T-helper 2 cell treated with Interferon-gamma antibody and Interleukin-4, amounts not matched to agents 5 μg/mL and 100 μg/mL, for 36 hours (primary cell): Measurements from ENCODE around the gene HTR4.
"Not testable (repeated sequence)": the region's sequence is repeated elsewhere in the genome, so short reads cannot be mapped to it uniquely, and the experiment has no call there.

Experiments used
- DNase-seq: peaks from one replicate; pipeline ENCODE4 v3.0.0; 2021; ENCODE audit warnings: low spot score
- H3K27ac Mint-ChIP-seq: one replicate; pipeline ENCODE4 v1.8.0; 2021; ENCODE audit warnings: mild to moderate bottlenecking, mixed read lengths
- H3K27me3 Mint-ChIP-seq: one replicate; pipeline ENCODE4 v1.8.0; 2021; ENCODE audit warnings: low read depth, mixed read lengths
- H3K36me3 Mint-ChIP-seq: one replicate; pipeline ENCODE4 v1.8.0; 2021; ENCODE audit warnings: low read depth, mixed read lengths
- H3K4me1 Mint-ChIP-seq: one replicate; pipeline ENCODE4 v1.8.0; 2021; ENCODE audit warnings: low read depth, mixed read lengths
- H3K4me3 Mint-ChIP-seq: one replicate; pipeline ENCODE4 v1.8.0; 2022; ENCODE audit warnings: mild to moderate bottlenecking, moderate library complexity, mixed read lengths
- H3K9me3 Mint-ChIP-seq: one replicate; pipeline ENCODE4 v1.8.0; 2021; ENCODE audit warnings: mixed read lengths

Gene HTR4

DNA sequence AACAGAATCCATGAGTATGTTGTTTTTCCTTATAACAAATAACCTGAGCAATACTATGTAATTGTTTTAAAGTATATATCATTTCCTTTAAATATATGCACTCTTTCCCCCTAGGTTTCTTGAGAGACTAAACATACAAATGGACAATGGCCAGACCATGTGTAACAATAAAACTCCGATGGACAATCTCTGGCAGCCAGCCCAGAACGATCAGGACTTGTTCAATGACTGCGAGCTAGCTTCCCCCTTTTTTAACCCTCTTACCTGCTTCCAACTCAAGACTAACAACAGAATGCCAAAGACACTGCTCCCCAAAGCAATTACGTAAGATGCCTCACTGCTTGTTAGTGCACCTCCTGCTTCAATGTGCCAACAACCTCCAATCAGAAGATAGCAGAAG is 94.9 kb downstream of the HTR4 start:
- H3K9me3 Mint-ChIP-seq: no peaks in the 10 kb centered on the region
- no peaks in the 10 kb centered on the region for H3K36me3 Mint-ChIP-seq
- H3K27ac Mint-ChIP-seq: no peak overlapping the region
- no peak for DNase-seq
- H3K4me1 Mint-ChIP-seq: no peaks in the 10 kb centered on the region
- no peaks in the 10 kb centered on the region for H3K27me3 Mint-ChIP-seq
- no peak overlapping the region for H3K4me3 Mint-ChIP-seq

DNA sequence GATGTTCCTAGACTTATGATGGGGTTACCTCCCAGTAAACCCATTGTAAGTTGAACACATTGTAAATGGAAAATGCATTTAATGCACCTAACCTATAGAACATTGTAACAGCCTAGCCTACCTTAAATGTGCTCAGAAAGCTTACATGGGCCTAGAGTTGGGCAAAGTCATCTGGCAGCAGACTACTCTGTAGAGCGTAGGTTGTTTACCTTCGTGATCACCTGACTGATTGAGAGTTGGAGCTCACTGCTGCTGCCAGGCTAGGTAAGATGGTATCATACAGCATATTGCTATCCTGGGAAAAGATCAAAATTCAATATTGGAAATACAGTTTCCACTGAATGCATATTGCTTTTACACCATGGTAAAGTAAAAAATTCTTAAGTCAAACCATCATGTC is 95.4 kb downstream of the HTR4 start:
- no peaks in the 10 kb centered on the region for H3K36me3 Mint-ChIP-seq
- no peak for DNase-seq
- no peak overlapping the region for H3K4me3 Mint-ChIP-seq
- no peak overlapping the region for H3K27ac Mint-ChIP-seq
- H3K9me3 Mint-ChIP-seq: no peaks in the 10 kb centered on the region
- no peaks in the 10 kb centered on the region for H3K27me3 Mint-ChIP-seq
- no peaks in the 10 kb centered on the region for H3K4me1 Mint-ChIP-seq

GRCh38 chr5:148556835-148557234 is 97.5 kb downstream of the HTR4 start:
- H3K27me3 Mint-ChIP-seq: no peaks in the 10 kb centered on the region
- no peaks in the 10 kb centered on the region for H3K36me3 Mint-ChIP-seq
- H3K4me3 Mint-ChIP-seq: no peak overlapping the region
- no peak for DNase-seq
- H3K9me3 Mint-ChIP-seq: no peaks in the 10 kb centered on the region
- H3K27ac Mint-ChIP-seq: no peak overlapping the region
- H3K4me1 Mint-ChIP-seq: no peaks in the 10 kb centered on the region

- H3K9me3 Mint-ChIP-seq: no peaks in the 10 kb centered on the region
- no peak overlapping the region for H3K27ac Mint-ChIP-seq
- no peak overlapping the region for H3K4me3 Mint-ChIP-seq
- H3K27me3 Mint-ChIP-seq: no peaks in the 10 kb centered on the region
- H3K36me3 Mint-ChIP-seq: no peaks in the 10 kb centered on the region
- H3K4me1 Mint-ChIP-seq: no peaks in the 10 kb centered on the region
- no peak for DNase-seq
Measured at GRCh38 chr5:148554621-148555020, 99.7 kb downstream of the HTR4 start.

GRCh38 chr5:148543727-148544126 is 110.6 kb downstream of the HTR4 start:
- Mint-ChIP-seq H3K4me1 (no peaks in the 10 kb centered on the region), H3K27ac (no peak overlapping the region), H3K4me3 (no peak overlapping the region), H3K9me3 (no peaks in the 10 kb centered on the region), H3K36me3 (no peaks in the 10 kb centered on the region), H3K27me3 (peaks cover 10% of the 10 kb centered on the region)
- no peak for DNase-seq

DNA sequence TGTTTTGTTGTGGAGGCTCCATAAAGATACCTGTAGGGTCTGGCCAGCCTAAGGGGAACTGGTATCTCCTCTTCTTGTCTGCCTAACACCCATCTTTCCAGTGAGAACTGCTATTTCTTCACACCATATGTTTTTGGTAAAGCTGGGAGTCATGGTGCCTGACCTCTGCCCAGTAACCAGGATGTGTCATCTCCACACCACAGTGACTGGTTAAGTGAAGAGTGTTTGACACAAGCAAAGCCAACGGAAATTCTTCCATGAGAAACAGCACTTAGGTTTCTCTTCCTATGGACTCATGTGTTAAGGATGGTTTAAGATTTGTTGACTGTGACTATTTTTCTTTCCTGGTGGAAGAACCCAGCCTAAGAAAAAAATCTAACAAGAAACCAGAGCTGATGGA is 111.5 kb downstream of the HTR4 start:
- Mint-ChIP-seq H3K4me1 (no peaks in the 10 kb centered on the region), H3K4me3 (no peak overlapping the region), H3K9me3 (no peaks in the 10 kb centered on the region), H3K36me3 (no peaks in the 10 kb centered on the region), H3K27me3 (peaks cover 8% of the 10 kb centered on the region), H3K27ac (no peak overlapping the region)
- no peak for DNase-seq

DNA sequence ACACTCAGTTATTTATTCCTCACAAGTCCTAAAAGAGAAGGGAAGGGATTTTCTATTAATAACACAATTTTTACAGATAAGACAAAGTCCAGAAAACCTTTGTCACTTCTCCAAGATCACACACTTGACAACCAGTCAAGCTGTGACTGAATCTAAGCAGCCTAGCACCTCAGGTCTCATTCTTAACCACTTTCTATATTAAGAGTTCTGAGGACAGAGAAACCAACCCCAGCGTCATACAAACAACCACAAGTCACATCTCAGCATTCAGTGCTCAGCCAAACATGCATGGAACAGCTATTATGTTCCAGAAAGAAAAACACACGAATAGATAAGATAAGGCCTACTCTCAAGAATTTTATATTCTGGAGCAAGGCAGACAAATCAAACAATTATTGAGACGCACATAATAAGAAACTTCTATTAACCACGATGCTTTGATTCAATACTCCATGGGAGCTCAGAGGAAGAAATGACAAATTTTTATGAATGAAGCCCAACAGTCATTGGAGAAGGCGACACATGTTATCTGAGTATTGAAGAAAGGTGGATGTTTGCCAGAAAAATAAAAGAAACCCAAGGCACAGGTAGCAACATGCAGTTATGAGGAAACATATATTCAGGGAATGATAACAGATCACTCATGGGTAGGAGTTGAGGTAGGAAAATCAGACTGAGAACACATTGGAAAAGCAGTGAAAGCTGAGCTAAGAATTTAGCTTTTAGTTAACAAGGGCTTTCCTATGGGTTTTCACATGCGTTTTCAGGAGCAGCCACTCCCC is 113.1 kb downstream of the HTR4 start:
- Mint-ChIP-seq H3K4me3 (no peak overlapping the region), H3K27ac (no peak overlapping the region), H3K27me3 (peaks cover 13% of the 10 kb centered on the region), H3K9me3 (no peaks in the 10 kb centered on the region), H3K36me3 (no peaks in the 10 kb centered on the region), H3K4me1 (no peaks in the 10 kb centered on the region)
- DNase-seq: no peak

- Mint-ChIP-seq H3K27me3 (peaks cover 13% of the 10 kb centered on the region), H3K9me3 (no peaks in the 10 kb centered on the region), H3K4me1 (no peaks in the 10 kb centered on the region), H3K36me3 (no peaks in the 10 kb centered on the region), H3K4me3 (no peak overlapping the region), H3K27ac (no peak overlapping the region)
- no peak for DNase-seq
Measured at GRCh38 chr5:148540647-148541046, 113.7 kb downstream of the HTR4 start.

DNA sequence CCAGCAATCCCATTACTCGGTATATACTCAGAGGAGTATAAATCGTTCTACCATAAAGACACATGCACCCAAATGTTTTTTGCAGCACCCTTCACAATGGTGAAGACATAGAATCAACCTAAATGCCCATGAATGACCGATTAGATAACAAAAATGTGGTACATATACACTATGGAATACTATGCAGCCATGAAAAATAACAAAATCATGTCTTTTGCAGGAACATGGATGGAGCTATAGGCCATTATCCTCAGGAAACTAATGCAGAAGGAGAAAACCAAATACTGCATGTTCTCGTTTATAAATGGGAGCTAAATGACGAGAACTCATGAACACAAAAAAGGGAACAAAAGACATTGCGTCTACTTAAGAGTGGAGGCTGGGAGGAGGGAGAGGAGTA is 114.5 kb downstream of the HTR4 start:
- H3K4me3 Mint-ChIP-seq: no peak overlapping the region
- H3K27ac Mint-ChIP-seq: no peak overlapping the region
- no peaks in the 10 kb centered on the region for H3K36me3 Mint-ChIP-seq
- peaks cover 13% of the 10 kb centered on the region for H3K27me3 Mint-ChIP-seq
- no peaks in the 10 kb centered on the region for H3K4me1 Mint-ChIP-seq
- no peaks in the 10 kb centered on the region for H3K9me3 Mint-ChIP-seq
- no peak for DNase-seq

DNA sequence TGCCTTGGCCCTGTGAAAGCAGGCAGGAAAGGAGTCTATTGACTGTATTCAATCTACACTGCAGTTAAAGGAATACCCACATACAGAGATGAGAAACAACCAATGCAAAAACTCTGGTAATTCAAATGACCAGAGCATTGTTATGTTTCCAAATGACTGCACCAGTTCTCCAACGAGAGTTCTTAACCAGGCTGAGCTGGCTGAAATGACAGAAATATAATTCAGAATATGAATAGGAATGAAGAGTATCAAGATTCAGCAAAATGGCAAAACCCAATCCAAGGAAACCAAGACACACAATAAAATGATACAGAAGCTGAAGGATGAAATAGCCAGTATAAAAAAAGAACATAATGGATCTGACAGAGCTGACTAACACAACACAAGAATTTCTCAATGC is 119.1 kb downstream of the HTR4 start:
- Mint-ChIP-seq H3K27me3 (peaks cover 5% of the 10 kb centered on the region), H3K36me3 (no peaks in the 10 kb centered on the region), H3K27ac (no peak overlapping the region), H3K9me3 (peaks cover 5% of the 10 kb centered on the region), H3K4me1 (no peaks in the 10 kb centered on the region), H3K4me3 (no peak overlapping the region)
- DNase-seq: no peak

DNA sequence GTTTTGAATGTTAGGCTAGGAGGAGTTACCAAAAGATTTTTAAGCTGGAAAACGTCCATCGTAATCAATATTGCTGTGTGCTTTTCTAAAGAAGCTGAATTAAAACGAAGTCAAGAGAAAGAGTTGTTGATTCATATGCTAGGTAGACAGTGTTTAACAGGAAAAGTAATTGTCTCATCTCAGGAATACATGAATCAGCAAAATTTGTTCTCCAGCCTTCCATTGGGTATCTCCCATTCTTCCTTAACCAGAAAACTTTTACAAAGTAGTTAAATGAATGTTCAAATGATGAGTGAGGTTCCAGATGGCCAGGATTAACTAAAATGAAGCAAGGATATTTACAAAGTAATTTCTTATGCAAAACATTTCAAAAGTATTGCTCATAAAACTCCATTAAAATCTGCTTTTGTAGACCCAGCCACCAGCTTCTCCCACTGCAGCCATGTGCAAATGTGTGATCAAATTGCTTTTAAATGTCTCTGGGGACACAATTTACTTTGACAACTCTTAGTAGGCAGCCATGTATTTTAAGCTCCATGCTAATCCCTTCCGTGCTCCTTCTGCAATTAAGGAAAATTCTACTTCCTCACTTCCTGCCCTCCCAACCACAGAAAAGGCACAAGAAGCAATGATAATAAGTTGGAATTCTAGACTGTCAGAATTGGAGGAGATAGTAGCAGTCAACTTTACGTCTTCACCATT is 121.2 kb downstream of the HTR4 start:
- no peaks in the 10 kb centered on the region for H3K4me1 Mint-ChIP-seq

DNA sequence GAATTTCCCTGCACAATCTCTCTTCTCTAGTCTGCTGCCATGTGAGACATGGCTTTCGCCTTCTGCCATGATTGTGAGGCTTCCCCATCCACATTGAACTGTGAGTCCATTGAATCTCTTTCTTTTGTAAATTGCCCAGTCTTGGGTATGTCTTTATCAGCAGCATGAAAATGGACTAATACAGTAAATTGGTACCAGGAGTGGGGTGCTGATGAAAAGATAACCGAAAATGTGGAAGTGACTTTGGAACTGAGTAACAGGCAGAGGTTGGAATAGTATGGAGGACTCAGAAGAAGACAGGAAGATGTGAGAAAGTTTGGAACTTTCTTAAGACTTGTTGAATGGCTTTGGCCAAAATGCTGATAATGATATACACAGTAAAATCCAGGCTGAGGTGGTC is 124.9 kb downstream of the HTR4 start:
- H3K4me1 Mint-ChIP-seq, H3K27me3 Mint-ChIP-seq, DNase-seq, H3K36me3 Mint-ChIP-seq, H3K27ac Mint-ChIP-seq, H3K4me3 Mint-ChIP-seq: not testable (repeated sequence)
- H3K9me3 Mint-ChIP-seq: peaks cover 14% of the 10 kb centered on the region

More for the DNA sequence above, 121.2 kb downstream of the HTR4 start:
- Mint-ChIP-seq H3K27ac (no peak overlapping the region), H3K27me3 (peaks cover 5% of the 10 kb centered on the region), H3K36me3 (no peaks in the 10 kb centered on the region), H3K4me3 (no peak overlapping the region), H3K9me3 (peaks cover 14% of the 10 kb centered on the region)
- DNase-seq: no peak

GRCh38 chr5:148524721-148525120 is 129.6 kb downstream of the HTR4 start:
- DNase-seq: no peak
- Mint-ChIP-seq H3K27me3 (no peaks in the 10 kb centered on the region), H3K4me1 (no peaks in the 10 kb centered on the region), H3K4me3 (no peak overlapping the region), H3K9me3 (peaks cover 6% of the 10 kb centered on the region), H3K36me3 (no peaks in the 10 kb centered on the region), H3K27ac (no peak overlapping the region)

- Mint-ChIP-seq H3K4me1 (no peaks in the 10 kb centered on the region), H3K9me3 (no peaks in the 10 kb centered on the region), H3K4me3 (no peak overlapping the region), H3K27ac (no peak overlapping the region), H3K27me3 (peaks cover 3% of the 10 kb centered on the region), H3K36me3 (no peaks in the 10 kb centered on the region)
- DNase-seq: no peak
Measured at GRCh38 chr5:148523139-148523538, 131.2 kb downstream of the HTR4 start.
